NCI-H510A treated with DMSO at 0.1 percent for 48 hours (cell line): Measurements from ENCODE around the gene EFNA2.
"Not testable (repeated sequence)": the region's sequence is repeated elsewhere in the genome, so short reads cannot be mapped to it uniquely, and the experiment has no call there.

Experiments
- DNase-seq: peaks from one replicate; lab custom pipeline; 2025; lab: John Stamatoyannopoulos, UW

EFNA2 gene

GRCh38 chr19:1298235-1298634 lies 12.6 kb downstream of the EFNA2 start:
- DNase-seq, result no peak

DNA sequence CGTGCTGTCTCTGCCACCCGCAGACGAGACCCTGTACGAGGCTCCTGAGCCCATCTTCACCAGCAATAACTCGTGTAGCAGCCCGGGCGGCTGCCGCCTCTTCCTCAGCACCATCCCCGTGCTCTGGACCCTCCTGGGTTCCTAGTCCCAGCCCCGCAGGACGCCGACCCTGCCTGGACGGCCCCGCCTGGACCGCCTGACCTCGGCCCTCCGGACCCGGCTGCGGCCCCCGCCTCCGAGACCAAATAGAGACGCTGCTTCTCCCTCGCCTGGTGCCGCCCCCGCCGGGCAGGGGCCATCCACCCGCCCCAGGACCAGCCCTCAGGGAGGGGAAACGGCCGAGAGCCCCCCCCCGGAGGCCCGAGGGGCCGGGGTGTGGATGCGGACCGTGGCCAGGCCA lies 14.1 kb downstream of the EFNA2 start:
- no peak for DNase-seq

DNA sequence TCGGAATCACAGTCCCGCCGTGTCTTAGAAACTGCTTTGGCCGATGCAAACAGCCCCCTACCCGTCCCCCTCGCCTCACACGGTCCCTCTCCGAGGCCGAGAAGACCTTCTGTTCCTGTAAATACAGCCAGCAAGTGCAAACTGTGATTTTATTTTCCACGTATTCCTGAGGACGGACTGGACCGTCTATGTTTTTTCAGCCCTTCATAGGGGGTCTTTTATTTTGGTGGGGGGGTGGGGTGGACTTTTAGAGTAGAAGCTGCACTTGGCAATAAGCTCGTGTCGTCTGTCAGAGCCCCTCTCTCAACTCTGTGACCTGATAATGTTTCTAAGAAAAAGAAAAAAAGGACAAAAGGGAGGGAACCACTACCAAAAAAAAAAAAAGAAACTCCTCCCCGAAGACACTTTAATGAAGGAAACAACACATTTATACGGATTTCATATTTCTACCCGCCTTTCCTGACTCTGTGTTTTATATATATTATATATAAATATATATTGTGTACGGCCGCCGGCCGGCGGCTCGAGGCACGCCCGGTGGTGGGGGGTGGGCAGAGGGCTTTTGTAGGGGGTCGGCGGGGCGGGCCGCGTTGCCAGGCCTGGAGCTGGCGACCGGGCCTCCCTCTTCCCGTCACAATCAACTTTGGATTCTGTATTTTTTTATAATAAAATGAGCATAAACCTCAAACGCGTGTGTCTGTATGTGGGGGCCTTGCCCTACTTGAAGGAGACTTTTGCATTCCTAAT lies 15.2 kb downstream of the EFNA2 start:
- DNase-seq, result no peak

- DNase-seq, result no peak
These were observed 17.0 kb downstream of the EFNA2 start for GRCh38 chr19:1302533-1303239.

GRCh38 chr19:1304197-1304924 lies 18.7 kb downstream of the EFNA2 start:
- DNase-seq, result no peak

GRCh38 chr19:1305354-1305753 lies 19.7 kb downstream of the EFNA2 start:
- DNase-seq, result not testable (repeated sequence)

GRCh38 chr19:1307320-1307719 lies 21.6 kb downstream of the EFNA2 start:
- peak; percentile 14 for DNase-seq

GRCh38 chr19:1307755-1308303 lies 22.2 kb downstream of the EFNA2 start:
- DNase-seq, result no peak

GRCh38 chr19:1308718-1309117 lies 23.0 kb downstream of the EFNA2 start:
- DNase-seq, result no peak

DNA sequence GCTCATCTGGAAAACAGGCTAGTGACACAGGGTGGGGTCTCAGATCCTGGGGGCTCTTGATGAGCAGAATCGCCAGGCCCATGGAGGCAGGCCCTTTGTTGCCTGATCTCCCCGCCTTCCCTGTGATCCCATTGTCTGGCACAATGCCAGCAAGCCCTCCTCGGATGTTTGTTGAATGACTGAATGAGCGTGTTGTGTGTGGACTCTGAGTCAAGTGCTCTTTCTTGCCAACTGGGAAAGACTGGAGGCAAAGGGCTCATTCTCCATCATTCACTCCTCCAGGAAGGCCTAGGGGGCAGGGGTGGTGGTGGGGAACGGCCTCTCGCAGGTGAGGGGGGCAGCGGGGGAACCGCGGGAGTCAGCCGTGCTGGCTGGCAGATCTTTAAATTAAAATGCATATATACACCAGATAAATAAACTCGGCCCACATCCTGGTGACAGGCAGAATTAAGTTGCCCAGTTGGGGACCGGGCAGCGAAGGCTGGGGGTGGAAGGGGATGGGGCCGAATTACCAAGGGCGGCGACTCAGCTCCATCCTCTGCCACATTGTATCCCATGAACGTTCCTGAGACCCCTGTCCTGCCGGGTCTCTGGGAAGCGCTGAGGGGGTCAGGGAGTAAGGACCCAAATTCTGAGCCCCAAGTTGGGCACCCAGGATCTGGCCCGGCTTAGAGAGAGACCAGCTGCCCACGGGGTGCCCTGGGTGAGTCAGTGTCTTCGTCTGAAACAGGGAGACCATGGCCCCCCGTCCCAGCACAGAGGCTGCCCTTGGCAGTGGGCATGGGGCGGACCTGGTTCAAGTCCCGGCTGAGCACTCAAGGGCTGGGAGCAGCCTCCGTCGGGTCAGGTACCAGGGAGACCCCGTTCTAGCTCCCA lies 24.5 kb downstream of the EFNA2 start:
- no peak for DNase-seq

- DNase-seq, result no peak
These were observed 25.1 kb downstream of the EFNA2 start for GRCh38 chr19:1310853-1311180.

- no peak for DNase-seq
These were observed 25.9 kb downstream of the EFNA2 start for GRCh38 chr19:1311543-1312091.

DNA sequence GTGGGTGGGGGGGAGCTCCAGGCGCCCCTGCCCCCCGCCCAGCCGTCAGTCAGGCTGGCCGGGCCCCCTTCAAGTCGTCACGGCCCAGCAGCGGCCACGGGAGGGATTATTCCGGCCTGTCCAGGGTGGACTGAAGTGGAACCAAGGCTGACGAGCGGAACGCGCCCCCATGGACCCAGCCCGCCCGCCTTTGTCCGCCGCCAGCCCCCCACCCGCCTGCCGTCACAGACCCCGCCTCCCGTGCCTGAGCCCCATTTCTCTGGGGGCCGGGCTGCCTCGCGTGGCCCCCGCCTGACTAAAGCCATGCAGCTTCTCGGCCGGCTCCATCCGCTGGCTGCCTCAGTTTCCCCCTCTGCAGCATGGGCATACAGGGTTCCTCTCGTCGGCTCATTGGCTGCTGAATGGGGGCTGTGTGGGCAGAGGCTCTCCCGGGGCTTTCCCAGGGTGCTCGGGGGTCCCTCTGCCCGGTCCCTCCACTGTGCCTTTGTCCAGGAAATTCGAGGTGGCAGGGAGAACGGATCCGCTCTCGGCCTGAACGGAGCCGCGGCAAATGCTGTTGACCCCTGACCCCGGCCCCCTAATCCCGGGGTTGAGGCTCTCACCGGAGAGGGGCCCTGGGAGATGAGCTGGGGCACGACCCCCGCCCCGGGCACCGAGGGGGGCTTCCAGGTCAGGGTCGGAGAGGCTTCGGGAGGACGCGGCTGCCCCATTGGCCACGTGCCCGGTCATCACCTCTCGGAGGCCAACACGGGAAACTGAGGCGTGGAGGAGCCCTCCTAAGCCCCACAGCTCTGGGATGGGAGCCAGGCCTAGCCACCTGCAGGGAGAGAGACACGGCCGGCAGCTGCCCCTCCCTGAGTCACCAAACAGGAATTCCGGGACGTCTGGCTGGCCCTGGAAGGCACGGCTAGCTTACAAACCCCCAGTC lies 27.4 kb downstream of the EFNA2 start:
- DNase-seq, result no peak

DNA sequence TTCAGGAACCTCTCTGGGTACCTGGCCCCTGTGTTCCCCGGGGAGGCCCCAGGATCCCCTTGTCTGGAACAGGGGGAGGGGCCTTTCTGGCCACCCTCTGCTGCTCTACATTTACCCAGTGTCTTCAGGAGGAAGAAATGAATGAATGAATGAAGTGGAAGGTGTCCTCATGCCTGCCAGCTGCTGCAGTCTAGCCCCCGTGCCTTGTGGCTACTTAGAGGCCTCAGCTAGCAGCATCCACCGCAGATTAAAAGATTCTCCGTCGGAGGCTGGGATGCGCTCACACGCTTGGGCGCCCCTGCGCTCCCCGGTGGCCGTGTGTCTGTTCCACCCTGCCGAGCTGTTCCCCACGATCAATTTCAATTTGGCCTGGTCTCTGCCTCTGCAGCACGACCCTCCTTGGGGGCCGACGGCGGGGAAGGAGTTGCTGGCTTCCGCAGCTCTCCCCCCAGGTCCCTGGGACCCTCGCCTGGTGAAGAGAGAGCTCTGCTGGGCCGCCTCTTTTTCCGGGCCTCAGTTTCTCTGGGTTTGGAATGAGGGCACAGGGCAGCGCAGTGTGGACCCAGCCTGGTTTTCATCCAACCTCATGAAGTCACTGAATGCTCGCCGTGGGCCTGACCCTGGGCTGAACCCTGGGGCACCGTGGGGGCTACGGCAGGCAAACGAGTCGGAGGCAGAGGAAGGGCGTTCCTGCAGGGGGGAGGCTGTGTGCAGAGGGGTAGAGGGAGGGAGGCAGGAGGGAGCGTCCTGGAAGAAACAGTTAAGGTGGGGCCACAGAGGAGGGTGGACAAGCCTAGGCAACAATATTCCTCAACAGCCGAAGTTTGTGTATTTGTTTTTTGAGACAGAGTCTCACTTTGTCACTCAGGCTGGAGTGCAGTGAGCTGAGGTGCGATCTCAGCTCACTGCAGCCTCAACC lies 28.3 kb downstream of the EFNA2 start:
- no peak for DNase-seq

DNA sequence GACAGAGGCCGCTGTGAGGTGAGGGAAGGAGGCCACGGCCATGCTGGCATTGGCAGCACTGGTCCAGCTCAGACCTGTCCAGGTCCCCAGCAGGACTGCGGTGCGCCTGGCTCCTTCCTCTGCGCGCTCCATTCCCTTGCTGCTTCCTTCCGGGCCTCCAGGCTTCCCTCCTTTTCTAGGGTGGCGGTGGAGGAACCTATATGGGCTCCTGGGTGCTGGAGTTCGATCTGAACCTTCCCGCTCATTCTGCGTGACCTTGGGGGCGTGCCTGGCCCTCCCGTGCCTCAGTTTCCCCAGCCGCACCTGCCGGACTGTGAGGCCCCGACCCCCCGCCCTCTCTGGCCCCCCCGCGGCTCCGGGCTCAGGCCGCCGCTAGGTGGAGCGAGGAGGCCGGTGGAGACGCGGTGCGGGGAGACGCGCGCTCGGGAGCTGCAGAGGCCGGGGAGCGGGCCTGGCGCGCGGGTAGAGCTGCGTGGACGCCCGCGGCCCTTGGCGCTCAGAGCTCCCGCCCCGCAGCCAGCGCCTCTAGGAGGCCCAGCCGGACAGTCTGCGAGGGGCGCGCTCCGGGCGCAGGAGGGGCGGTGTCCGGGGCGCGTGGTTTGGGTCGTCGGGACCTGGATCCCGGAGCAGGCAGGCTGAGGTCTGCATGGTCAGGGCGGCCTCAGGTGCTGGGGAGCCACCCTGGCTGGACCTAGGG lies 29.9 kb downstream of the EFNA2 start:
- no peak for DNase-seq

GRCh38 chr19:1316466-1316865 lies 30.8 kb downstream of the EFNA2 start:
- no peak for DNase-seq

- DNase-seq, result no peak
These were observed 31.8 kb downstream of the EFNA2 start for GRCh38 chr19:1317274-1318003.
